OCI-LY3 (cell line): Measurements from ENCODE around the gene SHROOM2.

Experiments
- H2AFZ ChIP-seq: fragments of 200-600, 300-600 bp; shearing (Covaris generic); 2 replicates; pipeline ENCODE4 v1.6.0; 2014; ENCODE audit warnings: antibody characterized with exemption, low read depth, low read length
- H3K27ac ChIP-seq: fragments of 200-600, 300-600 bp; sonication (generic); 2 replicates; pipeline ENCODE4 v1.5.1; 2014; ENCODE audit warnings: mild to moderate bottlenecking, low read length, moderate library complexity, mixed read lengths
- H3K27me3 ChIP-seq: fragments of 200-600, 300-600 bp; sonication (generic); 2 replicates; pipeline ENCODE4 v1.6.1; 2014; ENCODE audit warnings: low read depth, low read length, mixed read lengths
- H3K36me3 ChIP-seq: fragments of 200-600, 300-600 bp; sonication (generic); replicated peaks from 2 replicates; pipeline ENCODE3; 2014; ENCODE audit warnings: low read depth, low read length, mixed read lengths
- H3K4me1 ChIP-seq: fragments of 300-600, 200-600 bp; sonication (generic); 2 replicates; pipeline ENCODE4 v1.6.1; 2014; ENCODE audit warnings: low read length, mixed read lengths
- H3K4me2 ChIP-seq: fragments of 200-600, 300-600 bp; sonication (generic); 2 replicates; pipeline ENCODE4 v1.6.1; 2014; ENCODE audit warnings: low read length, mixed read lengths
- H3K4me3 ChIP-seq: fragments of 300-600, 200-600 bp; sonication (generic); 2 replicates; pipeline ENCODE4 v1.5.1; 2014; ENCODE audit warnings: antibody characterized with exemption, mild to moderate bottlenecking, low read length, moderate library complexity
- H3K79me2 ChIP-seq: fragments of 300-600, 200-600 bp; shearing (Covaris generic); 2 replicates; pipeline ENCODE4 v1.6.1; 2014; ENCODE audit warnings: mild to moderate bottlenecking, low read length, mixed read lengths
- H3K9ac ChIP-seq: fragments of 300-600, 200-600 bp; shearing (Covaris generic); 2 replicates; pipeline ENCODE4 v1.6.0; 2014; ENCODE audit warnings: mild to moderate bottlenecking, low read length, moderate library complexity
- H3K9me3 ChIP-seq: fragments of 200-600, 300-600 bp; shearing (Covaris generic); 2 replicates; pipeline ENCODE4 v1.6.1; 2014; ENCODE audit warnings: low read length, mixed read lengths; ENCODE audit not compliant: insufficient read depth
- H4K20me1 ChIP-seq: fragments of 200-600, 300-600 bp; sonication (generic); 2 replicates; pipeline ENCODE4 v1.6.1; 2016; ENCODE audit warnings: low read length, mixed read lengths; ENCODE audit not compliant: insufficient read depth
- EZH2phosphoT487 ChIP-seq: fragments of 200-600 bp; shearing (Covaris generic); IDR thresholded peaks from 2 replicates; pipeline ENCODE4 v1.6.1; 2018; ENCODE audit warnings: antibody characterized with exemption, mixed run types, low read depth
- TF ChIP-seq, protein P1 (sequence below): fragments of 200-600, 300-600 bp; sonication (generic); IDR thresholded peaks from 2 replicates; pipeline ENCODE4 v1.5.1; 2014; ENCODE audit warnings: antibody characterized with exemption, low read length, low read depth

The SHROOM2 gene

DNA sequence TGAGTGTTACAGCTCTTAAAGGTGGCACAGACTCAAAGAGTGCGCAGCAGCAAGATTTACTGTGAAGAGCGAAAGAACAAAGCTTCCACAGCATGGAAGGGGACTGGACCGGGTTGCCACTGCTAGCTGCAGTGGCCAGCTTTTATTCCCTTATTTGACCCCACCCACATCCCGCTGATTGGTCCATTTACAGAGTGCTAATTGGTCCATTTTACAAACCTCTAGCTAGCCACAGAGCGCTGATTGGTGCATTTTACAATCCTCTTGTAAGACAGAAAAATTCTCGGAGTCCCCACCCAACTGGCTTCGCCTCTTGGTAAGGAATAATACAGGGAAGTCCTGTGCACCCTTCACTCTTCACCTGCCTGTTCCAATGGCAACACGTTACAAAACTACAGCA is 1.9 kb upstream of the SHROOM2 start:
- no peak for TF ChIP-seq EZH2phosphoT487
- TF ChIP-seq, protein P1, sequence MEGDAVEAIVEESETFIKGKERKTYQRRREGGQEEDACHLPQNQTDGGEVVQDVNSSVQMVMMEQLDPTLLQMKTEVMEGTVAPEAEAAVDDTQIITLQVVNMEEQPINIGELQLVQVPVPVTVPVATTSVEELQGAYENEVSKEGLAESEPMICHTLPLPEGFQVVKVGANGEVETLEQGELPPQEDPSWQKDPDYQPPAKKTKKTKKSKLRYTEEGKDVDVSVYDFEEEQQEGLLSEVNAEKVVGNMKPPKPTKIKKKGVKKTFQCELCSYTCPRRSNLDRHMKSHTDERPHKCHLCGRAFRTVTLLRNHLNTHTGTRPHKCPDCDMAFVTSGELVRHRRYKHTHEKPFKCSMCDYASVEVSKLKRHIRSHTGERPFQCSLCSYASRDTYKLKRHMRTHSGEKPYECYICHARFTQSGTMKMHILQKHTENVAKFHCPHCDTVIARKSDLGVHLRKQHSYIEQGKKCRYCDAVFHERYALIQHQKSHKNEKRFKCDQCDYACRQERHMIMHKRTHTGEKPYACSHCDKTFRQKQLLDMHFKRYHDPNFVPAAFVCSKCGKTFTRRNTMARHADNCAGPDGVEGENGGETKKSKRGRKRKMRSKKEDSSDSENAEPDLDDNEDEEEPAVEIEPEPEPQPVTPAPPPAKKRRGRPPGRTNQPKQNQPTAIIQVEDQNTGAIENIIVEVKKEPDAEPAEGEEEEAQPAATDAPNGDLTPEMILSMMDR, result no peak
- Histone ChIP-seq H3K4me3 (no peak overlapping the region), H2AFZ (no peak overlapping the region)

DNA sequence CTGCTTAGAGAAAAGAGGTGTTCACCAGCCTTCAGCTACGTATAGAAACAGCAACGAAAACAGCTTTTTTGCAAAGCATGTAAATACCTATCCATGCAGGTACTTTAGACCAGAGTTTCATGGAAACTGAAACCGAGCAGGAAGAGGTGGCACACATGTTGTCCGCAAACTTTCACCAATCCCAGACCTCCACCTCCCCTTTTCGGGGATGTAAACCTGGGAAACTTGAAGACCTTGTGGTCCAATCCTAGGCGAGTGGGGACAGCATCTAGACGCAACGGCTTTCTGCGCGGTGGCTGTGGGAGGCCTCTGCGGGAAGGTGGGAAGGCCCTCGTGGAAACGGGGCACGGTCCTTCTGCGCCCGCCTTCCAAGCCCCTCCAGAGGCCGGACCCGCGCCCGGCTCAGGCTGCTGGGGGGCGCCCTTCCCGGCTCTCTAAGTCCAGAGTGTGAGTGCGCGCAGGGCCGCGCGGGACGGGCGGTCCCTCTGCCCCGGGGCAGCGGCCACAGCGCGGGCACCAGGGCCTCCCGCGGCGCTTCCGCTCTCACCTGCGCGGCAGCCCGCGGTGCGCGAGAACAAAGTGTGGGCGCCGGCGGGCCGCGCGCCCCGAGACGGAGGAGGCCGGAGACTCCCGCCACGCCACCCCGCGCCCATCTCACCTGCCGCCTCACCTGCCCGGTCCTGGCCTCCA is 830 bp upstream of the SHROOM2 start:
- Histone ChIP-seq H3K4me3 (no peak overlapping the region), H3K27me3 (no peaks in the 10 kb centered on the region), H3K9me3 (no peaks in the 10 kb centered on the region), H3K4me2 (no peak overlapping the region), H3K36me3 (no peaks in the 10 kb centered on the region), H2AFZ (no peak overlapping the region), H3K79me2 (no peaks in the 10 kb centered on the region), H3K4me1 (no peaks in the 10 kb centered on the region), H3K27ac (no peak overlapping the region), H4K20me1 (no peaks in the 10 kb centered on the region), H3K9ac (no peak overlapping the region)
- TF ChIP-seq, protein P1, result no peak
- TF ChIP-seq EZH2phosphoT487, result no peak

More for the DNA sequence above, 1.9 kb upstream of the SHROOM2 start:
- Histone ChIP-seq H4K20me1 (no peaks in the 10 kb centered on the region), H3K27ac (no peak overlapping the region), H3K79me2 (no peaks in the 10 kb centered on the region), H3K36me3 (no peaks in the 10 kb centered on the region), H3K9me3 (no peaks in the 10 kb centered on the region), H3K9ac (no peak overlapping the region), H3K4me2 (no peak overlapping the region), H3K27me3 (no peaks in the 10 kb centered on the region), H3K4me1 (no peaks in the 10 kb centered on the region)

DNA sequence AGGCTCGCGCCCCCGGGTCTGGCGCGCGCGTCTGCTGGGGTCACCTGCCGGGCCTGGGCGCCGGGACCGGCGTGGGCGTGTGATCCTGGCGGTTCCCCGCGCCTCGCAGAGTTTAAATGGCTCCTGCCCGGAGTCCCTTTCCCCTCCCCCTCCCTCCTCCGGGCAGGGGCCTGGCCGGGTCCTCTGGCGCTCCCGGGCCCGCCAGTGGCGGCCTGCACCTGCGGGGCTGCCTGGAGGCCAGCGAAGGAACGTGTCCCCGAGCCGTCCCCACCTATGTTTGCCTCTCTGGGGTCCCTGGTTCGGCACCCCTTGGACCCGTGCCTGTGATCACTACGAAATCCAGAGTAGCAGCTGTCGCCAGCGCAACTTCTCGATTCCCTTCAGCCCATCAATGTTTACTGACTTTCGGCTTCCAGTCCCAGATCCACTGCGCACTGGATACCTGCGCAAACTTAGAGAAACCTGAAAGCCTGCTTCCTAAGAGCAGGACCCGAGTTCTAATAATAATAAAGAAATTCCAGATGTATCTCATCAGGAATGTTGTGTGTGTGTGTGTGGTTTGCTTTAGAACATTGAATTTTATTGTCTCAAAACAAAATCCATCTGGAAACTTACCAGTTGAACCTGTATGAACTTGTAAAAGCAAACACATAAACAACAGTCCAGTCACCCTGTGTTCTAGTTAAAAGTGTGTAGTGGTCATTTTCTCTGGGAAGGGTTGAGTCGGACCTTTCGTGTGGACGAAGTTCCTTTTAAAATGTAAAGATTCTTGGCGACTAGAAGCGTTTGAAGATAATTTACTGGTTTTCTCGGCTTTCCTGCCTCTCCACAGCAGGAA is 788 bp downstream of the SHROOM2 start:
- Histone ChIP-seq H3K79me2 (no peaks in the 10 kb centered on the region), H3K4me1 (no peaks in the 10 kb centered on the region), H3K4me3 (no peak overlapping the region), H3K36me3 (no peaks in the 10 kb centered on the region), H3K27ac (no peak overlapping the region), H3K27me3 (no peaks in the 10 kb centered on the region), H2AFZ (no peak overlapping the region), H3K4me2 (no peak overlapping the region), H4K20me1 (no peaks in the 10 kb centered on the region), H3K9ac (no peak overlapping the region), H3K9me3 (no peaks in the 10 kb centered on the region)
- no peak for TF ChIP-seq EZH2phosphoT487
- TF ChIP-seq, protein P1, result no peak

DNA sequence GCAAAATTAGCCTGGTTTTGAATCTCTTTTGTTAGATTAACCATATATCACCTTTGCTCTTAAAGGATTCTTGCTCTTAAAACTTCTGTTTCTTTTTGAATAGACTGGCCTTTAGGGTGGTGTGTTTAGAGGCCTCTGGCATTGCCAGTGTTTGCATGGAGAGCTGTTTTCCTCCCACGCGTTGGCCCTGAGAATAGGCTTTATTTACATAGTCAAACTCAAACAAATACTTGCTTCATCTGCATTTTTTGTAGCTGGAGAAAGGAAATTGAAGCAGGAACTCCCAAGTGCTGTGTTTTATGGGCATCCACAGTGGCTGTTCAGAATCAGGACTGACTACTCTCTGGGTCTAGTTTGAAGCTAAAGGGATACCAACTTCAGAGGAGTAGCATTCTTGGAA is 2.7 kb downstream of the SHROOM2 start:
- Histone ChIP-seq H3K4me3 (no peak overlapping the region), H3K4me2 (no peak overlapping the region), H3K79me2 (no peaks in the 10 kb centered on the region)

More for the DNA sequence above, 2.7 kb downstream of the SHROOM2 start:
- H3K4me1 ChIP-seq, result no peaks in the 10 kb centered on the region
- H3K9me3 ChIP-seq, result no peaks in the 10 kb centered on the region
- H4K20me1 ChIP-seq, result no peaks in the 10 kb centered on the region
- H3K36me3 ChIP-seq, result no peaks in the 10 kb centered on the region
- TF ChIP-seq, protein P1, result no peak
- no peak for TF ChIP-seq EZH2phosphoT487
- no peak overlapping the region for H3K27ac ChIP-seq
- H3K27me3 ChIP-seq, result no peaks in the 10 kb centered on the region
- H3K9ac ChIP-seq, result no peak overlapping the region
- no peak overlapping the region for H2AFZ ChIP-seq
